Activated naive CD8-positive, alpha-beta T cell treated with anti-CD3 and anti-CD28 coated beads, Interleukin-2, amount 50 U/mL, for 24 hours (primary cell): ENCODE results near the gene ZNF396.
A peak's percentile ranks its signal among the peaks of the same experiment; 100 is the strongest.

Source experiments
- ATAC-seq: fragments of 150-1000 bp; cut with Tn5 transposase; one replicate; pipeline ENCODE4 v1.10.0; 2021
- DNase-seq: peaks from one replicate; pipeline ENCODE4 v3.0.0; 2021
- H3K27ac Mint-ChIP-seq: one replicate; pipeline ENCODE4 v1.8.0; 2021; ENCODE audit warnings: mild to moderate bottlenecking, mixed read lengths
- H3K27me3 Mint-ChIP-seq: one replicate; pipeline ENCODE4 v1.8.0; 2021; ENCODE audit warnings: mixed read lengths
- H3K36me3 Mint-ChIP-seq: one replicate; pipeline ENCODE4 v1.8.0; 2021; ENCODE audit warnings: low read depth, mixed read lengths
- H3K4me1 Mint-ChIP-seq: one replicate; pipeline ENCODE4 v1.8.0; 2021; ENCODE audit warnings: mixed read lengths
- H3K4me3 Mint-ChIP-seq: one replicate; pipeline ENCODE4 v1.8.0; 2021; ENCODE audit warnings: mild to moderate bottlenecking, moderate library complexity, mixed read lengths
- H3K9me3 Mint-ChIP-seq: one replicate; pipeline ENCODE4 v1.8.0; 2021; ENCODE audit warnings: mixed read lengths

Gene ZNF396

GRCh38 chr18:35369126-35369525 lies 8.0 kb downstream of the ZNF396 start:
- H3K4me3 Mint-ChIP-seq: no peak overlapping the region

GRCh38 chr18:35368595-35368994 lies 8.5 kb downstream of the ZNF396 start:
- H3K4me1 Mint-ChIP-seq: peaks cover 8% of the 10 kb centered on the region
- no peak overlapping the region for H3K27ac Mint-ChIP-seq
- no peak for ATAC-seq
- no peaks in the 10 kb centered on the region for H3K36me3 Mint-ChIP-seq
- no peaks in the 10 kb centered on the region for H3K9me3 Mint-ChIP-seq
- DNase-seq: no peak
- no peak overlapping the region for H3K4me3 Mint-ChIP-seq
- H3K27me3 Mint-ChIP-seq: peaks cover 2% of the 10 kb centered on the region

More at GRCh38 chr18:35369126-35369525, 8.0 kb downstream of the ZNF396 start:
- Mint-ChIP-seq H3K4me1 (peaks cover 8% of the 10 kb centered on the region), H3K27ac (no peak overlapping the region), H3K36me3 (no peaks in the 10 kb centered on the region), H3K27me3 (no peaks in the 10 kb centered on the region), H3K9me3 (no peaks in the 10 kb centered on the region)
- DNase-seq (no peak), ATAC-seq (no peak)

GRCh38 chr18:35362531-35362930 lies 14.6 kb downstream of the ZNF396 start:
- Mint-ChIP-seq H3K27ac (no peak overlapping the region), H3K4me3 (no peak overlapping the region), H3K27me3 (peaks cover 2% of the 10 kb centered on the region), H3K36me3 (no peaks in the 10 kb centered on the region), H3K4me1 (no peaks in the 10 kb centered on the region), H3K9me3 (no peaks in the 10 kb centered on the region)
- no peak for DNase-seq
- ATAC-seq: no peak

DNA sequence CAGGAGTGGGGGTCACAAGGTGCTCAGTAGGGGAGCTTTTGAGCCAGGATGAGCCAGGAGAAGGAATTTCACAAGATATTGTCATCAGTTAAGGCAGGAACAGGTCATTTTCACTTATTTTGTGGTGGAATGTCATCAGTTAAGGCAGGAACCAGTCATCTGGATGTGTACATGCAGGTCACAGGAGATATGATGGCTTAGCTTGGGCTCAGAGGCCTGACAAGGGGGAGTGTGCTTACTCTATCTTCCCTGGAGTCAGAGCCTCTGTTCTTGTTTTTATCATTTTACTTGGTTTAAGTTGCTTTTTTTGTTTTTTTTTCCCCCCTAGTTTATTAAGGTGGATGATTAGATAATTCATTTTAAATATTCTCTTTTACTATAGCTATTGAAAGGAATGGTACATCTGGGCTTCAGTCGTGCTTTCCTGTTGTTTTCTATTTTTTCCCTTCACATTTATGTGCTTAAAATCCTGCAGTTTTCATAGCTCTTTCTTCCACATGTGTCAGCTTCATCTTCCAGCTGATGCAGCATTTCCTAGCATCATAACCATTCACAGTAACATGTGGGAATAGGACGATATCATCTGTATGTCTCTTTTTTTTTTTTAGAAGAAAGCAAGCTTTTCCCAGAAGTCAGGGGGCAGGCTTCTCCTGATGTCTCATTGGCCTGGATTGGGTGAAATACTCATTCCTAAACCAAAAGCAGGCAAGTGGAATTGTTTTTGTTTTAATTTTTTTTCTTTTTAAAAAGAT lies 15.4 kb downstream of the ZNF396 start:
- Mint-ChIP-seq H3K4me1 (no peaks in the 10 kb centered on the region), H3K27me3 (peaks cover 2% of the 10 kb centered on the region), H3K27ac (no peak overlapping the region), H3K4me3 (no peak overlapping the region), H3K36me3 (no peaks in the 10 kb centered on the region), H3K9me3 (no peaks in the 10 kb centered on the region)
- ATAC-seq: no peak
- DNase-seq: no peak

GRCh38 chr18:35355140-35355618 lies 22.0 kb downstream of the ZNF396 start:
- Mint-ChIP-seq H3K36me3 (peaks cover 4% of the 10 kb centered on the region), H3K27ac (no peak overlapping the region)

GRCh38 chr18:35352778-35353177 lies 24.4 kb downstream of the ZNF396 start:
- H3K9me3 Mint-ChIP-seq: peaks cover 11% of the 10 kb centered on the region
- H3K4me3 Mint-ChIP-seq: no peak overlapping the region
- peaks cover 4% of the 10 kb centered on the region for H3K36me3 Mint-ChIP-seq
- ATAC-seq: no peak
- no peak overlapping the region for H3K27ac Mint-ChIP-seq
- no peak for DNase-seq
- H3K4me1 Mint-ChIP-seq: peaks cover 3% of the 10 kb centered on the region
- H3K27me3 Mint-ChIP-seq: no peaks in the 10 kb centered on the region

More at GRCh38 chr18:35355140-35355618, 22.0 kb downstream of the ZNF396 start:
- H3K4me3 Mint-ChIP-seq: no peak overlapping the region
- peak; percentile 38 for DNase-seq
- ATAC-seq: peak; percentile 97
- no peaks in the 10 kb centered on the region for H3K27me3 Mint-ChIP-seq
- peaks cover 3% of the 10 kb centered on the region for H3K4me1 Mint-ChIP-seq
- peaks cover 11% of the 10 kb centered on the region for H3K9me3 Mint-ChIP-seq

DNA sequence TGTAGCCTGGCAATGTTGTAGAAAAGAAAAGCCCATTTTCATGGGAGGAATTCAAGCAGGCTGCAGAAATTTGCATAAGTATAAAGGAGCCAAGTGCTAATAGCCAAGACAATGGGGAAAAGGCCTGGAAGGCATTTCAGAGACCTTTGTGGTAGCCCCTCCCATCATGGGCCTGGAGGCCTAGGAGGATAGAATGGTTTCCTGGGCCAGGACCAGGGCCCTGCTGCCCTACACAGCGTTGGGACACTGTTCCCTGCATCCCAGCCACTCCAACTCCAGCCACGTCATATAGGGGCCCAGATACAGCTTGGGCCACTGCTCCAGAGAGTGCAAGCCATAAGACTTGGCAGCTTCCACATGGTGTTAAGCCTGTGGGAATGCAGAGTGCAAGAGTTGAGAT lies 24.9 kb downstream of the ZNF396 start:
- H3K36me3 Mint-ChIP-seq: peaks cover 4% of the 10 kb centered on the region

DNA sequence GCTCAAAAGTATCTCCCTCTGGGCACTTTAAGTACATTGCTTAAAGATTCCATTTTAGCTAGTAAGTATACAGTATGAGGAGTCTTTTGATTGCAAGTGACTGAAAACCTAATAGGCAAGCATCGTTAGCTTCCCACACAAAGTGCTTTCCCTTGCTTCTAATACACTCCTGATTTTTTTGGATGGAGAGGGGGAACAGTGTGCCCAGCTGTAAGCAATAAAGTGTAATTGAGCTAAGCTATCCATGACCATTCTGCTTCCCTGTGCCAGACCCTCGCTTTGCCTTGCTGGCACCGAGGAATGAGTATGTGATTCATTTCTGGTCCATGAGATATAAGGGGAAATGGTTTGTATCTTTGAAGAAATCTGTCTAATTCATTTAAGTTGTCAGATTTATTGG lies 29.1 kb downstream of the ZNF396 start:
- H3K9me3 Mint-ChIP-seq: peaks cover 11% of the 10 kb centered on the region
- no peak for DNase-seq
- no peak overlapping the region for H3K27ac Mint-ChIP-seq
- H3K4me1 Mint-ChIP-seq: peaks cover 25% of the 10 kb centered on the region
- no peak for ATAC-seq
- H3K4me3 Mint-ChIP-seq: no peak overlapping the region
- H3K36me3 Mint-ChIP-seq: peaks cover 12% of the 10 kb centered on the region
- no peaks in the 10 kb centered on the region for H3K27me3 Mint-ChIP-seq

More for the DNA sequence above, 24.9 kb downstream of the ZNF396 start:
- ATAC-seq (no peak), DNase-seq (no peak)
- Mint-ChIP-seq H3K4me3 (no peak overlapping the region), H3K27me3 (no peaks in the 10 kb centered on the region), H3K9me3 (peaks cover 11% of the 10 kb centered on the region), H3K4me1 (peaks cover 3% of the 10 kb centered on the region), H3K27ac (no peak overlapping the region)

- Mint-ChIP-seq H3K4me1 (peaks cover 40% of the 10 kb centered on the region), H3K4me3 (peak overlapping the region; percentile 100), H3K9me3 (no peaks in the 10 kb centered on the region), H3K36me3 (peaks cover 15% of the 10 kb centered on the region), H3K27me3 (no peaks in the 10 kb centered on the region), H3K27ac (peak overlapping the region; percentile 64)
- ATAC-seq (no peak), DNase-seq (no peak)
Measured at GRCh38 chr18:35345950-35346349, 31.2 kb downstream of the ZNF396 start.

DNA sequence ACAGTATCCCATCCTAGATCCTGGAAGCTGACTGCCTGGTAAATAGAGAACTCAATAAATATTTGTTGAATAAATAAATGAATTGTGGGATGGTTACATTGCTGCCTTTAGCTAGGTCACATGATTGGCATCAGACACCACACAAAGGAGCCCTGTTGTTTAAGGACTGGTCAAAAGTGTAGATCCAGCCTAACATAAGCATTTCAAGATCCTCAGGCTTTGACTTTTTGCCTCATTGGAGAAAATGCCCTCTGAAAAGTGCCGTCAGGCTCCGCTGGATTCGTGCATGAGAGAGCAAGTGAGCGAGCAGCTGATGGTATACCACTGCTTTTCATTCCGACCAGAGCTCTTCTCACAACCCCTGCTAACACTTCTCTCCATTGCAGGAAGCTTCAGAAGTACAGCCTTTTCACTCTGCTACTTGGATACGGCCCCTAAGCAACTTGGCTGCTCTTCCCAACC lies 31.6 kb downstream of the ZNF396 start:
- Mint-ChIP-seq H3K27ac (peak overlapping the region; percentile 64), H3K4me1 (peaks cover 41% of the 10 kb centered on the region), H3K4me3 (peak overlapping the region; percentile 100), H3K36me3 (peaks cover 18% of the 10 kb centered on the region), H3K9me3 (no peaks in the 10 kb centered on the region), H3K27me3 (no peaks in the 10 kb centered on the region)
- ATAC-seq (no peak), DNase-seq (no peak)

GRCh38 chr18:35344736-35345459 lies 32.2 kb downstream of the ZNF396 start:
- Mint-ChIP-seq H3K27ac (peak overlapping the region; percentile 98), H3K4me1 (peaks cover 47% of the 10 kb centered on the region), H3K36me3 (peaks cover 23% of the 10 kb centered on the region), H3K27me3 (no peaks in the 10 kb centered on the region), H3K4me3 (peak overlapping the region; percentile 100), H3K9me3 (no peaks in the 10 kb centered on the region)
- DNase-seq: no peak
- ATAC-seq: no peak

DNA sequence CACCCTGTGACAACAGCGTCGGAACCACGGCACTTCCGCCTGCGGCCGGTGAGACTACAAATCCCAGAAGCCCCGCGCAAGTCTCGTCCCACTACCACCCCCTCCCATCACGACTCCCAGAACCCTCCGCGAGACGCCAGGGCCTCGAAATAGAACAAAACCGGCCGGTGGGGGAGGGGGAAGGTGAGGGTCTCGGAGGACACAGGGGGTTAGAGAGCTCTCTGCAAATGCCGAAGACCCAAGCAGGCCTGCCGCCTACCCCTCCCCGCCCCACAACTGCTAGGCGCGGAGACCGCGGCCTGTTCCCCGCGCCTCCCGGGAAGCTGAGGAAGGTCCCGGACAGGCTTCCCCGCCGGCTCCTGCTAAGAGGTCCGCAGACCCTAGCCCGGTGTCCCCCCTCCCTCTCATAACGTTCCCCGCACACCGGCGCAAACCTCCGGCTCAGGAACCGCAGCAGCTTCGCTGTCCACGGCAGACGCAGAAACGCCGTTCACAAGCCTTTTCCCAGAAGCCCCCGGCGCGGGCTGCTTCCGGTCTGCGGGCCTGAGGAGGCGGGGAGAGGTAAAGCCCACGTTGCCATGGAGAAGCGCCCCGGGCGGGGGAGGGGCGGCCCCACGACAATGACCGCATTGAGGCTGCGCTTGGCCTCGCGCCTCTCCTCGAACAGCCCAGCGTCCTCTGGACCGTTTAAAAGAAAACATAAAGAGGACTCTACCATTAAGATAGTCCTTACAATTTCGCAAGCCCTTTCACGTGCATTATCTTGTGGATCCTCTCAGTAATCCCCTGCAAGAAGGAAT lies 33.0 kb downstream of the ZNF396 start, which contains the start of gene ZNF24:
Gene ZNF24 (minus strand): TSS at position 485 of the 800 bp plus-strand sequence. CDS start 3,770 bp downstream, outside the sequence.
- ATAC-seq (peak; percentile 90), DNase-seq (peak; percentile 94)
- Mint-ChIP-seq H3K9me3 (no peaks in the 10 kb centered on the region), H3K4me1 (peaks cover 53% of the 10 kb centered on the region), H3K27ac (peak within 1 kb of the TSS; percentile 98), H3K36me3 (peaks cover 31% of the 10 kb centered on the region), H3K27me3 (no peaks in the 10 kb centered on the region), H3K4me3 (peak within 1 kb of the TSS; percentile 100)

- no peak for ATAC-seq
- Mint-ChIP-seq H3K9me3 (no peaks in the 10 kb centered on the region), H3K36me3 (peaks cover 37% of the 10 kb centered on the region), H3K4me3 (peak overlapping the region; percentile 100), H3K27ac (peak overlapping the region; percentile 98), H3K27me3 (no peaks in the 10 kb centered on the region), H3K4me1 (peaks cover 58% of the 10 kb centered on the region)
- DNase-seq: no peak
Measured at GRCh38 chr18:35343488-35343935, 33.6 kb downstream of the ZNF396 start.

- peaks cover 55% of the 10 kb centered on the region for H3K36me3 Mint-ChIP-seq
- ATAC-seq (no peak), DNase-seq (no peak)
- no peaks in the 10 kb centered on the region for H3K9me3 Mint-ChIP-seq
- H3K27me3 Mint-ChIP-seq: no peaks in the 10 kb centered on the region
- H3K27ac Mint-ChIP-seq: peak overlapping the region; percentile 3
- peaks cover 47% of the 10 kb centered on the region for H3K4me1 Mint-ChIP-seq
- no peak overlapping the region for H3K4me3 Mint-ChIP-seq
Measured at GRCh38 chr18:35337286-35337685, 39.9 kb downstream of the ZNF396 start.
